GM10847 (cell line): ENCODE data around the gene PC.

Experiments
- POLR2A ChIP-seq: IDR thresholded peaks from 2 replicates; pipeline ENCODE4 v1.6.1; 2011; ENCODE audit not compliant: insufficient read length; ENCODE audit errors: extremely low read depth

The PC gene

GRCh38 chr11:66909181-66909580 lies 49.0 kb downstream of the PC start:
- no peak for TF ChIP-seq POLR2A

GRCh38 chr11:66907751-66908630 lies 50.2 kb downstream of the PC start:
- TF ChIP-seq POLR2A, result no peak

GRCh38 chr11:66906061-66906733 lies 52.0 kb downstream of the PC start:
- TF ChIP-seq POLR2A, result no peak

- TF ChIP-seq POLR2A, result no peak
Observed at GRCh38 chr11:66905631-66906030, 52.6 kb downstream of the PC start.

GRCh38 chr11:66904981-66905521 lies 53.1 kb downstream of the PC start:
- no peak for TF ChIP-seq POLR2A

GRCh38 chr11:66904561-66904960 lies 53.6 kb downstream of the PC start:
- TF ChIP-seq POLR2A, result no peak

- TF ChIP-seq POLR2A, result no peak
Observed at GRCh38 chr11:66904055-66904454, 54.1 kb downstream of the PC start.

GRCh38 chr11:66902486-66903177 lies 55.6 kb downstream of the PC start:
- no peak for TF ChIP-seq POLR2A

GRCh38 chr11:66901964-66902390 lies 56.2 kb downstream of the PC start:
- no peak for TF ChIP-seq POLR2A

- no peak for TF ChIP-seq POLR2A
Observed at GRCh38 chr11:66894141-66894540, 64.0 kb downstream of the PC start.

GRCh38 chr11:66892911-66893310 lies 65.3 kb downstream of the PC start:
- TF ChIP-seq POLR2A, result no peak

- no peak for TF ChIP-seq POLR2A
Observed at GRCh38 chr11:66891851-66892660, 66.1 kb downstream of the PC start.

GRCh38 chr11:66889960-66890359 lies 68.2 kb downstream of the PC start:
- no peak for TF ChIP-seq POLR2A

- no peak for TF ChIP-seq POLR2A
Observed at GRCh38 chr11:66888282-66888681, 69.9 kb downstream of the PC start.

- no peak for TF ChIP-seq POLR2A
Observed at GRCh38 chr11:66887526-66887925, 70.7 kb downstream of the PC start.
